GM18511 (cell line): Measurements from ENCODE around the gene TMEM26.

Experiments used
- ATAC-seq: cut with Tn5 transposase; IDR thresholded peaks from one replicate; pipeline ENCODE4 v1.9.1; 2021; ENCODE audit warnings: mild to moderate bottlenecking, moderate library complexity; ENCODE audit not compliant: unreplicated experiment

Gene TMEM26

DNA sequence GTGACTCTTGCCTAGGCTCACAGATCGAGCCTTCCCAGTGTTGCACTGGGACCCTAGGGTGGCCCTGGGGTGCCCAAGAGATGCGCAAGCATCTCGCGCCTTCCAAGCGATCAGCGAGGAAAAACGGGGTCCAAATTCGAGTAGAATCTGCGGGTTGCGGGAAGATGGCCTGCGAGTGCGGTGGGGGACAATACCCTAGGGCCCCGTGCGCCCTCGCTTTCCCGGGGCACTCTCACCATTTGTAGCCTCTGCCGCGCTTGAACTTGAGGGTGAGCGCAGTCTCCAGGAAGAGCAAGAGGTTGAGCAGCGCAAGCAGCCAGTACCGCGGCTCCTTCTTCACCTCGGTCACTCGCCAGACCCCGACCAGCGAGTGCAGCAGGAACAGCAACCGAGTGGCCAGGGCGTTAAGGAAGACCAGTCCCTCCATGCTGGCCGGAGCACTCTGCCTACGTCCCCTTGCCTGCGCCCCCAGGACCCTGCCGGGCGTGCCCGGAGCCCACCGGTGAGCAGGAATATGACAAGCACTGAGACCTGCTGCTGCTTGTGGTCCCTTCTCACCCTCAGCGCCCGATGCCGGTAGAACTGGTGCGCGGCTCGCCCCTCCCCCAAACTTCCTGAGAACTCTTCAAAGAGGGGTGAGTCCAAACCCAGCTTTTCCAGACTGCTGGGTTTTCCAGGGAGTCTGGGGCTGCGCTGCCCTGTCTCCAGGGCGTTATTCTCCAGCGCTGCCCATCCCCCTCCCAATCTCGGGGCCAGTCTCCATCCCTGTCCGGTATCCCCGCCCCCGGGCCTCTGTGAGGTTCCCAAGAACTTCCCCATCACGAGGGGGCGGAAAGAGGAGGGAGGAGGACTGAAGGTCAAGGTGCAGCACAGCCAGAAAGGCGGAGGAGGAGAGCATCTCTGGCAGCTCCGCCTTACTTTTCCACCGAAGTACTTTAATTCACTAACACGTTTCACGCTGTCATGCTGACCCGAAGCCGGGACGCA is at the start of gene TMEM26:
TSS of gene TMEM26 (minus strand) at position 727 of the 987 bp plus-strand sequence. CDS start at position 427, 300 bp downstream.
- ATAC-seq: no peak

DNA sequence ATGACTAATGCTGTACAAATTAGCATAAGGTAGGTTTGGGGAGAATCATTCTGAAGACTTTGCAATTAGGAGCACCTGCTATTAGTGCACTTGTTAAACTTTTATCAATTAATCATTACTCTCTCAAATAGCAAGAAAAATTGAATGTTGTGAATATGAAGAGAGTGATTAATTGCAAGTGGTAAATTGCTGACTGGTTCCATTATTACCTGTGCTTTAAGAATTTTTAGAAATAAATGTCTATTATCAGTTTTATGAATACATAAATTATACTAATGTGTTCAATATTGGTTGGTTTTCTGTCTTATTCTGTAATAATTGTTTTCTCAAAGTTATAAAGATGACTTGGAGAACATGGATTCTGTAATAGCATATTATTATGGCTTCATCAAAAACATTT is 47.3 kb upstream of the TMEM26 start:
- no peak for ATAC-seq

DNA sequence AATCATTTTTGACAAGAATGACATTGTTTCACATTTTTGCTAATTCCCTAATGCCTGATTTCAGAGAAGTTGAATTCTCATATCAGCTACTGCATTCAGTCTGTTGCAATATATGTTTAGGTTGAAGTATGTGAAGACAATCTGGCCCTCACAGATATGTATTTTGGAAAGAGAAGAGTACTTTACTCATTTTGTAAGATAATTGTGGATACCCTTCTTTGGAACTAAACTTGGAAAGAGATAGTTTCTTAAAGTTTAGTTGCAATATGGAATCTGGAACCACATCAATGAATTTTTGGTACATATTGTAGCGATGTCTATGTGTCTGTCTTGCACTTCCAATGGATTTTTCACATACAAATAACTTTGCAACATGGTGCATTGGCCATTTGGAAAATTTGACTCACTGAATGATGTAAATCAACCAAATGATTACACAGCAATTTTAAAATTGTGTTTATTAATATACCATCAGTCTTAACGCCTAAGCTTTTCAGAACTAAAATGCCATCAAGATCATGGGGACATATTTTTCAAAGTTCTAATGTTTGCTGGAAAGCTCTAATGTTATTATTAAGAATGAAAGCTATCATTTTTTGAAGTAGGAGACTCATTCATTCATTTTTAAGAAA is 39.3 kb upstream of the TMEM26 start:
- ATAC-seq: no peak

DNA sequence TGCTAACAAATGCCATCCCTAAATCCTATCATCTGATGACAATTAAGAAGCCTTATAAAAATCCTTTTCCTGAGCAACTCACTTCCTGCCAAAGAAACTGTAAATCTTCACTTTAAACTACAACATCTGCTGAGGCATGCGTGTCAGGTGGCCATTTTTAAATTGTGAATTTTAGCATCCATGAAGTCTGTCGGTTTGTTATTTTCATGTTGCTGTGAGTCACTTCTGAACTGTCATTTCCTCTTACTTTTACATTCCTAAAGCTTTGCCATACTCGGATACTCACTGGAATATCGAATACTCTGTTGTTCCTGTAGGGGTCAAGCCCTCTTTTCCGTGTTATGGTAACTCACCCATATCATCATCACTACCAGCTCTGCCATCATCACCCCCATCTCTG is 34.3 kb upstream of the TMEM26 start:
- no peak for ATAC-seq

DNA sequence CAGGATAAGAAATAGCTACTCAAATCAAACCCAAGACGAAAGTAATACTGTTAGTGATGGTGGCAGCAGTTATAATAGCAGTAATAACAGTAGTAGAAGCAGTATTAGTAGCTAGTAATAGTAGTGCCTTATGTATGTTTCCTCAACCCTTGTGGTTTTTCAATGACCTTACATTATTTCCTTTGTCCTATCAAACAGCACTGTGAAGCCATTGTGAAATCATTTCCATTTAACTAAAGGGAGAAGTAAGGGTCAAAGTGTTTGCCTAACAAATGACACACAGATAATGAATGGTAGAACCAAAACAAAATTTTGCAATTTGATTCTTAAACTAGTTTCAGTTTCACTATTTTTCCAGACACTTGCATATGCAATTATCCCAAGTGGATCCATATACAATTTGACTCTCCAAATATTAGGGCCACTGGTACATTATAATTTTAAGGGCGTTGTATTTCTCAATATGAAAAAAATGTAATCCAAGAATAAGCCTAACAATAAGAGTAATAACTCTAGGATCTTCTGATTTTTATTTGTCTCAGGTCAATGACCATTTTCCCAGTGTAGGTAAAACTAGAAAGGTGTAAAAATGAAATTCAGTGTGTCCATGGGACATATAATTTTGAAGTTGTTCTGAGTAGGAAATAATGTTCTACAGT is 33.7 kb upstream of the TMEM26 start:
- ATAC-seq: no peak

DNA sequence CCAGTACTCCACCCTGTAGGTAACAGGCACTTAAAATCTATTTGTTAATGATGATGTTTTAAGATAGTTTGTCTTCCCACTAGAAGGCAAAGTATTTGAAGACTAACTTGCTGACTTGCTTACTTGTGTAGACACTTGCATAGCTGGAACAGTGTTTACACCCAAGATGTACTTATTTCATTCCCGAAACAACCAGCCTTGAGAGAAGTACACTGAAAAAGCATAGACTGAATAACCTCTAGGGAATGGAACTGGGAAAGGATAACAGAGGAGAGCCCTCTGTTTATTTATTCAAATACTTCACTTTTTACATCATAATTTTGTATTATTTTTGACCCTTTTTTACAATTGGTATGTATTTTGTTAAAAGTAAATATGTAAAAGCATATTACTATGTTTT is 33.1 kb upstream of the TMEM26 start:
- no peak for ATAC-seq

DNA sequence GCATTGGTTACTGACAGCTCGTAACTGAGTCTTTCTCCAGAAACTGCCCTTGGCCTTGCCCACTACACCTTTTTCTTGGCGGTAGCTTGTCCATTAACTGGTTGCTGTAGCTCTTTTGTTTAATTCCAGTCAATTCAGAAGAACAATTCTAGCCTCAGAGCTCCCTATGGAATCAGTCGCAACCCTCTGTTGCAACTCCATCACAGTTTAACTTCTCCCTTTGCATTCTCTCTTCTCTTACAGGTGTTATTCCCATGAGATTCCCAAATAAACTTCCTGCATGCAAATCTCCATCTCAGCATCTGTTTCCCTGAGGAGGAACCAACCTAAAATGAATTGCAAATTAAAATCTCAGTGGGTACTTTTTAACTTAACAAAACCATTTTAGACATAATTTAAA is 28.4 kb upstream of the TMEM26 start:
- ATAC-seq: no peak

DNA sequence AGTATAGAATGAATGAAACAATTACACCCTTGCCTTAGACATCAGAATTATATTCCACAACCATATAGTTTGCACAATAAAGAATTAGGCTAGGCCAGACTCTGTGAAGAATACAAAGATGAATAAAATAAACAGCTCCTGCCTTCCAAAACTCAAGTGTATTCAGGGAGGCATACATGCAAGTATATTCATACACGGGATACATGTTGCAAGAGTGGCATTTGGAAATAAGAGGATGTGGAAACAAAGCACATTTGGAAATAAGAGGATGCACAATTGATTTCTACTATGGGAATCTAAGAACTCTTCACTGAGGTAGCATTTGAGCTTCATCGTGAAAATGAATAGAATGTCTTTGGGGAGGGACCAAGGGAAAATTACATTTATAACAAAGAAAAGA is 27.0 kb upstream of the TMEM26 start:
- ATAC-seq: no peak

DNA sequence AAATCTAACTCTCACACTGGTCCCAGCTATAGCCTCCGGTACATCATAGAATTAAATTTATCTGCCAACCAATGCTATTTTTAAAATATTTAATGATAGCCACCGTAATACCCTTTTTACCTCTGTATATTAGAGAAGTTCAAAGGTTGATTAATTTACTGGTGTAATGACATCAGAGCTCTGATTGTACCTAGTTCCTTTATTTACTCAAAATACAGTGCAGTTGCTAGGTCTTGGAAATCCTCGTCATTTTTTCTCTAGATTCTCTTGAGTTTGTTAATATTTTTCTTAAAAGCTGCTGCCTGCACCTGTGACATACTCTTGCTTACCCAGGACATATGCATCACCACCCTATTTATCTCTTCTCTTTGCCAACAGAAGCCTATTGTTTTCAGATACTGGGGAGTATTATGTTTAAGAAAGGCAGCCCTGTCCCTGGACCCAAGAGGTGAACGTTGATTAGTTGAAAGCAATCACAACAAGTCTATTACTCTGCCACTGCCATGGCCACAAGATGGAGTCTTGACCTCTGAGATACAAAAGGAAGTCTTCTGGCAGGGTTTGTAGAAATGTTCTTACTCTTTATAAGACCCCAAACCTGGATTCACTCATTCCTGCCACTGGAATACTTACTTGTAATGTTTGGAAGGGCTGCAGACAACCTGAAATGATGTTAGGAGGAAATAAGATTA is 25.6 kb upstream of the TMEM26 start:
- no peak for ATAC-seq

DNA sequence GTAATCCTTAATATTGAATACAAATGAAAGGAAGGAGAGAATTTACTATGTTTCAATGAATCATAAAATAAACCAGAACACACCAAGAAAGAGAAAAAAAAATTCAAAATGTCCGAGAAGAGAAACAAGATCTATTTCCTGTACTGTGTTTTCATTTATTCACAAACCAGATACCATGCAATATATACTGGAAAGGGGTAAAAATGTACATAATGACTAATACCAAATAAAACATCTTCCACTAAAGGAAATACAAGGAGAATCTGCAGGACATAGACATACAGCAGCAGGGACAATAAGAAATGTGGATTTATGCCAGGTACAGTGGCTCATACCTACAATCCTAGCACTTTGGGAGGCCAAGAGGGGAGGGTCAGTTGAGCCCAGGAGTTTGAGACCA is 24.3 kb upstream of the TMEM26 start:
- no peak for ATAC-seq

DNA sequence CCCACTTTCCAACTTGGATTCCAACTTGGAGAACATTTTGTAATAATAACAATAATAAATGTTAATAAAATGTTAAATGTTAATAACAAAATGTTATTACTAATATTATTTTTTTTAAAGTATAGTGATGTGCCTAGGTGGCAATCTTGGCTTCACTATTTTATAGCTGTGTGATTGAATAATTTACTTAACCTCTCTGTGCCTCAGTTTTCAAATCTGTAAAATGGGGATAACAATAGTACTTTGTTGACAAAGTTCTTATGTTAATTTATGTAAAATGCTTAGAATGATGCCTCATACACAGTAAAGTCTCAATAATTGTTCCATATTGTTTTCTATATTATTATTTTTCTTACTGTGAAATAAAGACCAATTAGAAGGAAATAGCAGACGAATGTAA is 23.3 kb upstream of the TMEM26 start:
- ATAC-seq: no peak

DNA sequence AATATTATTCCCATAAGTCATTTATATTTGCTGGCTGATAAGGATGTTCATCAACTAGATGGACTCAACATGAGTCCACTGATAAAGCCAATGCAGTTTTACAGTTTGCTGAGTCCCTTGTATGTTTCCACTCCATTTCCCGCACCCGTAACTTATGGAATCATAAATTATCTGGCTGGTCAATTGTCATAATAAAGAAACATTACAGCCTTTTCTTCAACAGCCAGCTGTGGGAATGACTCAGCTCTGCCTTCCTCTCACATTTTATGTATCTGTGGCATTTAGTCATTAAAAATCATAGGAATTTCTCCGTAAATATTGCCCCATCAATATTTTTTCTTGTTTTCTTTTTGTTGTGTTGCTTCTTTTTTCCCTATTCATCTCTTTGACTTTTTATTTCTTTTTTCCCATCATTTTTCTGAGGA is 22.3 kb upstream of the TMEM26 start:
- no peak for ATAC-seq

DNA sequence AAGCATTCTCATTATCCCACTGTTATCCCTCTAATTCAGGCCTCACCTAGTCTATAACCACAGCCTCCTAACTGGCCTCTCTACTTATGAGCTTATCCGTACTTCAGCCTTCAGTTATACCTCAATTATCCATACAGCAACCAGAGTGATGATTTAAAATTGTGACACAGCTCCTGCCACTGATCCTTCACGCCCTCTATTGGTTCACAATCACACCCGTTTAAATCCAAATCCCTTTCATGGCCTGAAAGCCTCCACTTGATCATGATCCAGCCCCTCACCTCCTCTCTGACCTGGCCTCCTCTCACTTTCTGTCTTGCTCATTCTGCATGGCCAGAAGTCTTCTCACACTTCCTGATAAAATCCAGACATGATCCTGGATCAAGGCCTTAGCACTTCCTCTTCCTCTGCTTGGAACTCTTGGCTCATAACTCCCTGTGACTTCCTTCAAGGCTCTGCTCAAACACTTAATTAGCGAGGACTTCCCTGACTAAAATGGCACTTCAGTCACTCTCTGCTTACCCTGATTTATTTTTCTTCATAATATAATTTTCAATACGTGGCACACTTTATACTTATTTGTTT is 19.0 kb upstream of the TMEM26 start:
- ATAC-seq: no peak

DNA sequence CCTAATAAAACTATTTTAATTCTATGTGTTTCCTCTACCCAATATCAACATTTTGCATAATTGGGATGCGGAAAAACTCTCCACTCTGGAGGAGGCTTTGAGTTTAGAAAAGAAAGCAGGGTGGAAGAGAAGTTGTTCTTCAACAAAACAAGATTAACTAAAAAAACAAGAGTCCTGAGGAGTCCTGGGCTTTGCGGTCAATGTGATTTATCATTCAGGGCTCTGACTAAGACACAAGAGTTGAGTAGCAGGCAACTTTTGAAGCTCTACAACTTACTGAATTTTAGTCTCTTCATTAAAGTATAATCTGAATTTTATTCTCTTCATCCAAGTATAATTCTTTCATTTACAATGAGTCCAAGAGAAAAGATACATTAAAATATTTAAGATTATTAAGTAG is 18.3 kb upstream of the TMEM26 start:
- ATAC-seq: no peak

DNA sequence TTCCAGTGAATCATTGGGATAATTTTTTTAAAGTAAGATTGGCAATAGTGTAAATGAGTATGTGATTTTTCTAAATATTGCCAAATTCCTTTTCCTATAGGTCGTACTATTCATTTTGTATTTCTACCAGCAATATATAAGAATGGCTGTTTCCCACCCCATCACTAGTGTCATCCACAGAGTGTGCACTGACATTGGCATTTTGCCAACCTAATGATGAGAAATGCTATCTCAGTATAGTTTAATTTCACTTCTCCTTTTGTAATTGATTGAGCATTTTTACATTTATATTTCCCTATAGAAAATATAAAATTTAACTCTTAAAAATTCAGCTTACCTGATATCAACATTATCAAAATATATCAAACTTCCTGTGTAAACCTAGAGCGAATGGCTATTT is 17.6 kb upstream of the TMEM26 start:
- ATAC-seq: no peak

DNA sequence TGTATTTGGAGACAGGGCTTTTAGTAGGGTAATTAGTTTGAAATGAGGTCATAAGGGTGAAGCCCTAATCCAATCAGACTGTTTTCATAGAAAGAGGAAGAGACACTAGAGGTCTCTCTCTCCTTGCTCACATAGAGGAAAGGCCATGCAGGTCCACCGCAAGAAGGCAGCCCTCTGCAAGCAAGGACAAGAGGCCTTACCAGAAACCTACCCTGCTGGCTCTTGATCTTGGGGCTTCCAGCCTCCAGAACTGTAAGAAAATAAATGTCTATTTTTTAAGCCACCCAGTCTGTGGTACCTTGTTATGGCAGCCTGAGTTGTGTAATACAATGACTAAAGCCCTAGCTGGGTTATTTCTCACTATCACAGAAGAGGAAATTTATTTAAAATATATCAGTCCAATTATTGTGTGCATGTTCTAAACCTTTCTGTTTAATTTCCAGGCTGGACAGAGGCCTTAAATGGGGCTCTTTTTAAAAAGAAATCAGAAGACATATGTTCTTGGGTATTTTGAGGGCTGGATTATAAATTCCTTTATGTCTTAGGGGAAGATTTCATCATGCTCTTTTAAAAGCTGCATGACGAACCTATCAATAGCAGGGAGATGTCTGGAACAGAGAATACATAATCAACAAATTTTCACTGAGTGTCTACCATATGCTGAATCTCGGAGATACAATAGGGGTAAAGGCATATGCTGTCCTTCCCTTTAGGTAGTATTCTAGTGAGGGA is 12.9 kb upstream of the TMEM26 start:
- no peak for ATAC-seq

DNA sequence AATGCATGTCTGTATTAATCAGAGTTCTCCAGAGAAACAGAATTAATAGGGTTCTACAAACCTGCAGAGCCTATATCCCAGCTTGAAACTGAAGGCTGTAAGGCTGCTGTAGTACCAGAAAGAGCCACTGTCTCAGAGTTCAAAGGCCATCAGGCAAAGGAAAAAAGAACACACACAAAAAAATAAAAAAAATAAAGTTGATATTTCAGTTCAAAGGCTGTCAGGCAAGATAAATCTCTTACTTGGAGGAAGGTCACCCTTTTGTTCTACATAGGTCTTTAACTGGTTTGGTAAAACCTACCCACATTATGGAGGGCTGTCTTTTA is 12.0 kb upstream of the TMEM26 start:
- ATAC-seq: no peak

DNA sequence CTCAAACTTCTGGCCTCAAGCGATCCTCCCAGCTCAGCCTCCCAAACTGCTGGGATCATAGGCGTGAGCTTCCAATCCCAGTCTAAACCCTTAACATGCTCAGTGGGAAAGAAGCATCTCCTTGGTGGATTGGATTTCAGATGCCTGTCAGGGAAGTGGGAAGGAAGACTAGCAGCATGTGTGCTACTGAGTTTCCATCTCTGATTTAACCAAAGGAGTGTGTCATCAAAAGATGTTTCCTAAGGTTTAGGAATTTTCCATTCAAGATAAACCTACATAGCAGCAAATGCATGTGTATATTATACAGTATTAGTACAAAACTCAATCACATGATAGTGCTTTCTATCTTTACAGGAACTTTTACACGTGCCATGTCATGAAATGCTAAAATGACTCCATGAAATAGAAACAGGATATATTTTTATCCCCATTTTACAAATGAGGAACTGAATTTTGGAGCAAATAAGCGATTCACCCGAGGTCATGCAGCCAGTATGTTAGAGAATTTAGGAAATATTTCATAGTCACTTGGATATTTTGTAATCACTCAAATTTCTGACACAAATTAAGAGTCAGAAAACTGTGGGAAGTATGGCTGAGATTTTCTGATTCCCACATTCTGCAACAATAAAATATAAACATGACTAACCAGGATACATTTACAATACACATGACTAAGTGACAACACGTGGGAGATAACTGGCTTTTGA is 11.4 kb upstream of the TMEM26 start:
- ATAC-seq: no peak

DNA sequence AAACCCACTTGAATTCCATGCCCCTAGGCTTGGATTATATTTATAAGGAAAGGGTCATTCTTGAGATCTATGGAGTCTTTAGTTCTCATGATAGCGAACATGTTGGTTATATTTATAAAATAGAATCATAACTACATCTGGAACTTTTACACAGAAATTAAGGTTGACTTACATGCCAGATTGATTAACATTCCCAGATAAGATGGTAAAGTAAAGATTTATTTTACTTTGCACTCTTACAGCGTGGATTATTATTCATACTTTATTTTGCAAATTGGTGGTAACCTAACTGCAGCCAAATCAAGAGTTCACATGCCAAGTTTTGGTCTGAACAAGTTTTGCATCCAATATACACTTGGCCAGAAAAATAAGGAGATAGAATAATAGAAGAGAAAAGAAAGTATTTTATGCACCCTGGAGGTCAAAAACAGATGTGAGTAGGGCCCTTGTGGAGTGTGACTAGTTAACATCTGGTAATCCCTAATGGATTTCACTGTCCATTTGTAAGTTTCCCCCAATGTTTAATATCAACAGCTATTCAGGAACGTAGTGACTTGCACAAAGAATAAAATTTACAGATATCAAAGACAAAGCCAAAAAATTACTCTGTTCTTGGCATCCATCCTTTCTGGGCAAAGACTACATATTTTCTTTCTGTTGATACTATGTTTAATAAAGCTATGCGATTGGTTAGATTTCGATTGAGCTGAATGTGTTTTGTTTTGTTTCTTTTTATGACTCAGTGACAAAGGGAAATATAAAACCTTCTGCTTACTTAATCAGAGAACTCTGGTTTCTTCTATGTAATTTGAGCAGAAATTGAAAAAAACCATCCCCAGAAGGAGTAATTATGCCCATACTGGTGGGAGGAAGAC is 10.1 kb upstream of the TMEM26 start:
- no peak for ATAC-seq
